ENCODE data around the gene NENF.

Gene NENF

DNA sequence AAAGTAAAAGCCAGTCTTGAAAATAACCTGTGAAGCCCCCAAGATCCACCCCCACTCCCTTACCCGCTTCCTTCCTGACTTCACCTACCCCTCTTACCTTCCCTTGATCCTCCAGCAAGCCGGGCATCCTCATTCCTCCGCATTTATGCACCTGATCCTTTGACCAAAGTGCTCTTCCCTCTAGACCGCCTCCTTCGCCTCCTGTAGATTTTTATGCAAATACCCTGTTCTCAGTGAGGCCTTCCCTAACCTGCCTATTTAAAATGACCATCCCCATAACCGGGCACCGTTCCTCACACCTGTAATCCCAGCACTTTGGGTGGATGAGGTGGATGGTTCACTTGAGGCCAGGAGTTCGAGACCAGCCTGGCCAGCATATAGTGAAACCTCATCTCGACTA, 1.1 kb upstream of the NENF start:
- no peak for DNase-seq (ENCODE audit: low spot score)

DNA sequence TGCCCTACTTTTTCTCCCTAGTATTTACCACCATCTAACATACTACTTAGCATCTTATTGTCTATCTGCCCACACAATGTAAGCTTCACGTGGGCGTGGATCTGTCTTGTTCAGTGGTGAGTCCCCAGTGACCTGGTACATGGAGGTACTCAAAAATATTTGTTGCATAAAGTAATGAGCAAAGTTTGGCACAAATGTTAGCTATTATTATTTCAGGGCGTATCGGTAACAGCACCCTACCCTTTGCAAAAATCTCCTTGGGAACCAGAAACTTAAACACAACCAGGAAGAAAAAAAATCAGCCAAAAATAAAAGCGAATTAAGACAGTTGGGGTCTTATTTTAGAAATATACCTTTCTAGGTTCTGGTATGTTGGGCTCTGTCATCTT, 454 bp upstream of the NENF start:
- DNase-seq (ENCODE audit: low spot score): no peak

DNA sequence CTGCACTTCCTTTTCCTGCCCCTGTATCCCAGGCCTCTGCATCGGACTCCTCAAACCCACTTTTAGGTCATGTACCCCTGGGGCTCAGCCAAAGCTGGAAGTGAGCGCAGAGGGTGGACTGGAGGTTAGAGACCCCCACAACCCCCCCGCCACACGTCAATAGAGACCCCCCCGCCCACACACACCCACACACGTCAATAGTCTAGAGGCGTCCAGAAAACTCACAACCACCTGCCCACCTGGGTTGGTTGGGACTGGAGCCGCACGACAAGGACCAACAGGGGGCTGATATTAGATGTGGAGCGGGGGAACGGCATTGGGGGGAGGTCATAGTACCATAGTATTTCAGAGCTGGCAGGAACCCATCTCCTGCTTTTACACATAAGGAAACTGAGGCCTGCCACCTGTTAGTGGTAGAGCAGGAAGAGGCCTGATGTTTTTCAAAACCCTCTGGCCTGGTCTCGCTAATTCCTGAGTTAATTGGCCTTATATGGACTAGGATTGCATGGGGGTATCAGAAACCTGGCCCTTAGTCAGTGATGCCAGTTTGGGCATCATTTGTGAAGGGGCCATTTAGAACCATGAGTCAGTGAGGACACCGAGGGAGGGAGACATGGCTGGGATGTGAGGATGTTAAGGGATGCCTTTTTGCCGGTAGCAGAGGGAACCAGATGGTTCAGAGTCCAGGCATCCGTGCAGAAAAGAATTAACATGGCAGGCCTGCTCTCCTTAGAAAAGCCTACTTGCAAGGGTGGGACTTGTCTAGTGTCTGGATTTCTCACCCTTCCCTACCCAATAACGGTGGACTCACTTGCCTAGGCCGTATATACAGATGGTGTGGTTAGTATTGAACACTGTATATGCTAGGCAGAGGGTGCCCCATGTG, 1.1 kb downstream of the NENF start:
- no peak for DNase-seq (ENCODE audit: low spot score)

DNA sequence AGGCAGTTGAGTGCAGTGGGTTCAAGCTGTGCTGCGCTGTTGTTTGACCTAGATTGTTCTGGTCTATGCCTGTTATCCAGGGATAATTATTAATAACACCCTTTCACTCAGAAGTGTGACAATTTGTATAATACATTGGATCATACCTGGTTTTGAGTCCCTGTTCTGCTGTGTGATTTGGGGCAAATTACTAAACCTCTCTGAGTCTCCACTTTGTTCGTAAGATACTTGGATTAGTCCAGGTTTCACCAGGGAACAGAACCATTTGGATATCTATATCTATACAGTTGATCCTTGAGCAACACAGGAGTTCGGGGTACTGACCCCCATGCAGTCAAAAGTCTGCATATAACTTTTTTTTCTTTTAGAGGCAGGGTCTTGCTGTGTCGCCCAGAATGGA, 2.3 kb downstream of the NENF start:
- DNase-seq (ENCODE audit: low spot score): no peak

DNA sequence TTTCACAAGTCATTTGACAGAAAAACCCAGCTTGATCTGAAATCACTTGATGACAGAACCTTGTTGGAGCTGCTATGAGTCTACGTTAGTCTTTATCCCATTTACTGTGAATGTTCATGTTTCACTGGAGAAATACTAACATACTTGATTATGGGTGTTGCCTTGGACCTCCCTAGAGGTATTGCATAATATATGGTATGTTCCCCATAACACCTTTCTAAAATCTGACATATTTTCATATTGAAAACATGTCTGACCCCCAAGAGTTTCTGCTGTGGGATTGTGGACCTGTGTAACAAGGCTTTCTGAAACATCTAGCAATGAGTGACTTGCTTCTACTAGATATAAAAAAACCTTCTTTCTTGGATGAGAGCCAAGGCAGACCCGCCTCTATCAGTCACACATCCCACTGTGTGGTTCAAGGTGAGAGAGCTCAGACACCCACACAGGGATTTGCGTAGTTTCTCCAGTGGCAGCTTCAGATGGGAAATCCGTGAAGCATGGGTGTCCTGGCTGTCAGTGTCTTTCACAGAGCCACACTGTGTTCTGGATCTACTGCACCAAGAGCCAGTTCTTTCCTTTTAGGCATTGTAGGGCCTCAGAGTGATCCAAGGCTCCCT, 4.6 kb downstream of the NENF start:
- DNase-seq (ENCODE audit: low spot score): no peak

DNA sequence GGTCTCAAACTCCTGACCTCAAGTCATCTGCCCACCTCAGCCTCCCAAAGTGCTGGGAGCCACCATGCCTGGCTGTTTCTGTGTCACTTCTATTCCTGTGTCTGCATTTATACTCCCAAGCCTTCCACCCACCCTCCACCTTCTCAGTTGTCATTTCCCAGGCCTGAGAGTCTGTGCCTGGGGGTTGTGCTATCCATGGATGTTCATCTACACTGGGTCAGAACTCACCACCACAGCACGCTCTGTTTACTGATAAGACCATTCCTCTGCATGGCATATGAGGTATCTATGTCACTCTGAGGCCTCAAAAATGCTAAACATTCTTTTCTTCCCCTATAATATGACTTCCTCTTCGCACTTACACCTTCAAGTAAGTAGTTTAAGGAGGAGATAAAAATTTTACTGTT, 6.1 kb downstream of the NENF start:
- DNase-seq (ENCODE audit: low spot score): no peak

DNA sequence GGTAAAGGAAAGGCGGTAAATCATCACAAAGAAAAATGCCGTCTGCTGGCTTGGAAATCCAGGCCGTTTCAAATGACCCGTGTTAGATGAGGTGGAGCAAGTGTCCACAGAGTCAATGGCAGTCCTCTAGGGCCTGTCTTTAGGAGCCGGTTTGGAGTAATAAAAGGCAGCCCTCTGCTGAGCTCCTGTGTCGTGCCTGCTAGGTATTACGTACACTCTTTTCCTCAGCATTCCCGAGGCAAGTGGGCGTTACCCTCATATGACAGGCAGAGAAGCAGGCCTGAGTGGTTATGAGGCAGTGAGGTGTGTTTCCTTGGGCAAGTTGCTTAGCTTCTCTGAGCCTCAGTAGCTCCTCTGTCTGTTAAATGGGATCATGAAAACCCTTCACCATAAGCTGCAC, 7.7 kb downstream of the NENF start:
- no peak for DNase-seq (ENCODE audit: low spot score)

DNA sequence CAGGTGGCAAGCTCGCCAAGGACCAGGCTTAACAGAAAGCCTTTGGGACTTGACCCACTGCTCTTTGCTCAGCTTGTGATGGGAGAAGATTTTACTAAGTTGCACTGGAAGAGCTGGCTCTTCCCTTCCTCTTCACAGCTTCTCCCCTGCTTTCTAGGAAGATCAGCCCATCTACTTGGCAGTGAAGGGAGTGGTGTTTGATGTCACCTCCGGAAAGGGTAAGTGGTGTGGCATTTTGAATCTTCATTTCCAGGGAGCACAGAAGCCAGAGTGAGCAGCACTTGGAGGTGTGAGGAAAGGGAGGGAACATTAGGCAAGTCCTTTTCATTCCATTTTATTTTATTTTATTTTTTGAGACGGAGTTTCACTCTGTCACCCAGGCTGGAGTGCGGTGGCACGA, 9.7 kb downstream of the NENF start:
- no peak for DNase-seq (ENCODE audit: low spot score)

DNA sequence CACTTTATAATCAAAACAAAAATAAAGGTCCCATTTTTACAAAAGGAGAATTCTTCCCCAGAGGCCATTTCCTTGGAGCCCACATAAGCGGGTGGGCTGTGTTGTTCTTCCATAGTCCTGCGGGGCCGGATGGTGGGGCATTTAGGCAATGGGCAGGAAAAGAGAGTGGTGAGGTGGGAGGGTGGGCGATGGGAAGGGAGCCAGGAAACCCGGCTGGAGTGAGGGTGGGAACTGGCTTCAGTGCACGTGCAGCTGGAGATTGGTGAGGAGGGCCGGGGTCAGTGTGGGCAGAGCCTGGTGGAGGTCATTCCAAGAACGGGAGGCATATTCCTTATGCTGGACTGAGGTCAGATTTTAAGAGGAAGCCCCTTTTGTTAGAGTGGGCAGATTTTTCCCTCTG, 13.6 kb downstream of the NENF start:
- DNase-seq (ENCODE audit: low spot score): no peak

DNA sequence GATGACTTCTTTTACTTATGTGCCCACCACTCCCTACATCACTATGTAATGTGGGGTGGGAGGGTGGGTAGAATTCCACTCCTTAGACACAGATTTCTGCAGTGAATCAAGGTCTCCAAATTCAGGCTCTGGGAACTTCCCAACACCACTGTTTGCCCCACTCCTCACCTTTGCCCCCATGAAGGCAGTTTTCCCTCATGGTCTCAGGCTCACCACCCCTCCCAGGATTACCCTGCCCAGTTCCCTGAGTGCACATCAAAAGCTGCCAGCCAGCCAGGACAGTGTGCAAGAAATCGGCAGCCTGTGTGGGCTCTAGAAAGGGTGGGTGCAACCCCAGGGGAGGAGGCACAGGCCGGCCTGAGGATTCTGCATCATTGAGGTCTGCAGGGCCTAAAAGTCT, 14.8 kb downstream of the NENF start:
- DNase-seq (ENCODE audit: low spot score): no peak

DNA sequence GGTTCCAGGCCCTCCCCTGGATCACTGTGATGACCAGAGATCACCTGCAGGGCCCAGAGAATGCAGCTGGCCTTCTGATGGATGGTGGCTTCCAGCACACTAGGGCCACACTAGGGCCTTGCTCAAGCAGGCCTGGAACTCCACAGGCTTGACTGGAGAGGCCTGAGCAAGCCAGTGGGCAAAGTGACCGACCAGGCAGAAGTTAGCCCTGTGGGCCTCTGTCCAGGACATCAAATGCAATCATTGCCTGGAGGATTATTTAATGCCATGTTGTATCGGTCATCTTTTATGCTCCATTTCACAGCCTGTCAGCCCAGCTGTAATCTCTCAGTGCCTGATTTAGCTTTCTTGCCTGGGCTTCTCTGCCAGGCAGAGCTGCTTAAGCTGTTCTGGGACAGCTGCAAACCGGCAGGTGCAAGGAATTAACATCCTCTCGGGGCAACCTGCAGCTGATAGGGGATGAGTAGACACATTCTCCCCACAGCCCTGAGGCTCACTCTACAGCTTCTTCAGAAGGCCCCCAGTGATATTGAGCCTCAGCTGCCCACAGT, 17.7 kb downstream of the NENF start:
- DNase-seq (ENCODE audit: low spot score): no peak

DNA sequence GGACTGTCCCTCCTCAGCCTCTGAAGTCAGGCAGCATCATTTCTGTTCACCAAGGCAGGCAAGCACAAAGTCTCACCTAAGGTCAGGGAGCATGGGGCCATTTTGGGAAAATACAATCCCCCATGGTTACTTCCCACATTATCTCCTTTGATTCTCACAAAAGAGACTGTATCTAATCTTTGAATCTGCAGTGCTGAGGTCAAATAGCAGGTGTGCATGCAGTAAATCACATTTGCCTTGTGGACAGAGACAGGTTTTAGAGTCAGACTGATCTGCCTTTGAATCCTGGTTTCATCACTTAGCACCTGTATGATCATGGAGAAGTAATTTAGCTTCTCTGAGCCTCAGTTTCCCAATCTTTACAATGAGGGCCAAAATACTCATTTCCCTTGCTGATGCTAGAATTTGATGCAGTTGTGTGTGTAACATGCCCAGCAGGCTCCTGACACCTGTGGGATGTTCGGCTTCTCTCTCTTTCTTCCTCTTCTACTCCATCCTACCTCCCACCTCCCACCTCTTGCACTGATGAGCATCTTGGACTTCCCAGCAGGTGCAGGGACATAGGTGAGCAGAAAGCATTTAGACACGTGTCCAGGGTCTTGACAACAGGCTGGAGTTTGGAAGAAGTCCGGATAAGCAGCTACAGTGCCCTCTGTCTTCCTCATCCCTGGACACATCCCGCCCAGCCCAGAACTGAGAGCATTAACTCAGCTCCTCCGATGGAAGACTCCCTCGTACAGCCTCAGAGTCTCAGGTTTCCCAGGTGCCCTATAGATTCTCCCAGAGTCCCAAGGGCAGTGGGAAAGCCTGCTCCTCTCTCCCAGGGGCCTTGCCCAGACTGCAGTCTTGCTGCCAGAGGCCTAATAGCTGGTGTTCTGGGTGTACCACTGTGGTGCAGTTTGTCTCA, 18.9 kb downstream of the NENF start:
- no peak for DNase-seq (ENCODE audit: low spot score)

DNA sequence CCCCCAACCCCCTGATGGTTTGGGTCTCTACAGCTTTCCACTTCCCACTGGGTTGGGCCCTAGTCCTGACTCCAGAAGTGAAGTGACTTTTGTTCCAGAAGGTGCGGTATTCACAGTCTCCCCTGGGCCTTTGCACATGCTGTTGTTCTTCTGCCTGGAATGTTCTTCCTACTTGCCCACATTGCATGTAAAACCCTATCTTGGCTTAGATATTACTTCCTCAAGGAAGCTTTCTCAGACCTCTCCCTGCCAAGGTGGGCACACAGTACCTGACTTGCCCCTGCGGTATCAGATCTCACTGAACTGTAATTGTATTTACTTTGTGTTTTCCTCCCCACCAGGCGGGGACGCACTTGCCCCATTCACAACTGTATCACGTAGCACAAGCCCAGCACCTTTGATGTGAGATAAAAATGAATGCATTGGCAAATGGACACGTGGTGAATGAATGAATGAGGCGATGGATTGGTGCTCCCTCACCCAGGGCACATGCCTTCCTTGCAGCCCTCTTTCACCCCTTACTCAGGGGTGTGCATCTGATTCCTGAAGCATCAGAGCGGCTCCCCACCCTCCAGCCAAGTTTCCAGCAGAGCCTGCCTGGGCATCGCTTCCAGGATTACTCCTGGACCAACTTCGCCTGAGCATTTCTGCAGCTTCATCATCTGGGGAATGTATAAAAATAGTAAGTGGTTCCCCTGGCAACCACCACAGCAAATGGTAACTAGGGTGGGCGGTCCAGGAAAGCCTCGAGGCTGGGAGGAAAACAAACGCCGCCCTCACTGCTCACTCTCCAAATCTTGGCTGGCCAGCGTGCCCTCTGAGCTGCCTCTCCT, 19.8 kb downstream of the NENF start:
- no peak for DNase-seq (ENCODE audit: low spot score)

DNA sequence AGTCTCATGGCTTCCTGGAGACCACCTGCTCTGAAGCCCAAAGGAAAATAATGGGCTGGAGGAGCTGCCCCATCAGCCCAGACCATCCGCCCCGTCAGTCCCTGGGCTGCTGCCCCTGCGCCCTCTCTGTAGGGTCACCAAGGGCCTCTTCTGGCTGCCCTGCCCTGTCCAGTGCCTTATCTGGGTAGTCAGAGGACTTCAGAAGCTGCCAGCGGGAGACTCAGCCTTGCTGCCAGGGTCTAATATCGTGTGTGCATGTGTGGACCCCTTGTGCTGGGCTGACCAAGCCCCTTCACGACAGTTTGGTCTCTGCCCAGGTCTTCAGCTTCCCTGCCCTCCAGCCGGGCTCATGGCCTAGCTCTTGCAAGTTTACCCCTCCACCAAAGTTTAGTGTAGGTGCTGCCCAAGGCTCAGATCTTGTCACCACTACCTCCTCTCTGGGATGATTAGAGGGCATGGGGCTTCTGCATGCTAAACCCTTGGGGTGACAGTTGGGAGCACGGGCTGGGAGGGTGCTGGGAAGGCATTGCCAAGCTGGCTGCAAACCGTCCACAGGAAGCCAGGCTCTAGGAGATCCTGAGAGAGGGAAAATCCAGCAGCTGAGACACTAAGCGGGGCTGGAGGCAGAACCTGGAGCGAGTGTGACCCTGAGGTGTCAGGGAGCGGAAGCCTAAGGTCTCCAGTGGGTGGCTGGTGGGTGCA, 20.6 kb downstream of the NENF start:
- DNase-seq (ENCODE audit: low spot score): no peak

DNA sequence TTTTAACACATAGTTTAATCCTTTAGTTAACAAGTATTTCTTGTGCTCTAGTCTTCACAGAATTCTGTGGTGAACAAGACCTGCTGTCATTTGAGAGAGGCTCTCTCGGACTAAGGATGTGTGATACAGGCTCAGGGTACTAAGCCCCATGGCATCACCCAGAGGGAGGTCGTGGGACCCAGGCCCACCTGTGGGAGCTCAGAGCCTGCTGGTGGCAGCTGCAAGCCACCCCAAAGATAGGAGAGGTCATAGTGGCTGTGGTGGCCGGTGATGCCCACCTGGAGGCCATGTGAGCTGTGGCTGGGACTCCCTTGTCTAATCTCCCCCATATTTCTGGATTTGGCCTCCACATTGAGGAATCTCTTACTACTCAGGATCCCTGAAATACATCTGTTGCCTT, 22.0 kb downstream of the NENF start:
- no peak for DNase-seq (ENCODE audit: low spot score)

DNA sequence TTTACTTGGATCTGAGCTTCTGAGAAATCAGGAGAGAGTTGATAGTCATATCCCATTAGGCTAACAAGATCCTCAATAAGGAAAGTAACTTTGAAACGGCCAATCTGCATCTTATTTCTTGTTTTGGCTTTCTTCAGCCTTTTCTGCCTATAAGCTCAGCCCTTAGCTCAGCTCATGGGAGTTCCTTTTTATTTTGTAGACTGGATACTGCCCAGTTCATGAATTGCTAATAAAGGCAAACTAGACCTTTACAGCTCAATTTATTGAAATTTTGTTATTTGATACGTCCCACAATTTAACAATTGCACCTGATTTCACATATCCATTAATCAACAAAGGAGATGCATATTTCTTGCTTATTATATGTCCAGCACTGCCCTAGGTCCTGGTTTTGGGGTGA, 22.7 kb downstream of the NENF start:
- DNase-seq (ENCODE audit: low spot score): no peak

DNA sequence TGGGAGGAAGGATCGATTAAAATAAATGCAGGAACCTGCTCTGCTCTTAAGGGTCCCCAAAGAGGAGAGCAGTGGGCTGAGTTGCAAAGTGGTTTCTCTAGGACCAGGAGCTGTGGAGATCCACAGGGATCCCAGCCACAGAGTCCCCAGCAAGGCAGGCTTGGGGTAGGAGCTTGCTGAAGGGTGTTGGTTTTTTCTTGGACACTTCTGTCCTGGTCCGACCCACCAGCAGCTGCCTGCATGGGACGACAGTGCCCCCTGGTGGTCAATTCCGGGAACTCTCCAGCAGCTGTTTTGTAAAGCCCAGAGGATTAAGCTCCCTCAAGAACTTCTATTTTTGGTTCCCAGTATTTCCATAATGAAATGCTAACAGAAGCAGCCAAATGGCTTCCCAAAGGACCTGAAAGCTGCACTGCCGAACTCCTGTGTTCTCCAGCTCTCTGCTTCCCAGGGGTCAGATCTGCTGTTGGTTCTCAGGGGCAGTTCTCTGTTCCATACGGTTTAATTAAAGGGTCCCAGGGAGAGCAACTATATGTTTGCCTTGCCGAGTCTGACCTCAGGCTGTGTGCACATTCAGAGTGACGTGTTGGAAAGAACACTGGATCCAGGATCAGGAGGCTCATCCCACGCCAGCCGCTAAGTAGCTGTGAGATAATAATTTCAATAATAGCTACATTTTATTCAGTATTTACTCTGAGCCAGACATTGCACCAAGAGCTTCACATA, 23.2 kb downstream of the NENF start:
- peak; percentile 83 for DNase-seq (ENCODE audit: low spot score)

DNA sequence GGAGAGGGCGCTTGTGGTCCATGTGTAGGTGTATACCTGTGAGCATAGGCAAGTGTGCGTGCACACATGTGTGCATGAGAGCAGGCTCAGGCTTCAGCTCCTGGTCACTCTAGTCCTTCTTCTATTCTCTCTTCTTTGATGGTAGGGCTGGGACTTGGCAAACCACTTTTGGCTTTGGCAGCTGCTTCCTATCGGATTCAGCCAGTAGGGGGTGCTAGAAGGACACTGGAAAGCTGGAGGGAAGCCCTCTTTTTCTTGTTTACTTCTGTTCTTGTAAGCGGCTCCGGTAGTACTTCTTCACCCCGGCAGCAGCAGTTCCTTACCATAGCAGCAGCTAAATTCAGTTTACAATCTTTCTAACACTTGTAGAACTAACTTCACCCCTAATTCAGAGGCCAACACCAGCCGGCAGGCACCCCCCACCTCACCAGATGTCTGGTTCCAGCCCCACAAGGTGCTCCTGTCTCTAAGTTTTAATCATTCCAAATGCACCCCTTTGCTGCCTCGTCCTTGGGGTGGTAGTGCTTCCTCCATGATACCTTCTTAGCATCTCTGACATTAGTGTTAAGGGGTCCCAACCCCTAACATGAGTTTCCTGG, 25.1 kb downstream of the NENF start:
- DNase-seq (ENCODE audit: low spot score): peak; percentile 58

DNA sequence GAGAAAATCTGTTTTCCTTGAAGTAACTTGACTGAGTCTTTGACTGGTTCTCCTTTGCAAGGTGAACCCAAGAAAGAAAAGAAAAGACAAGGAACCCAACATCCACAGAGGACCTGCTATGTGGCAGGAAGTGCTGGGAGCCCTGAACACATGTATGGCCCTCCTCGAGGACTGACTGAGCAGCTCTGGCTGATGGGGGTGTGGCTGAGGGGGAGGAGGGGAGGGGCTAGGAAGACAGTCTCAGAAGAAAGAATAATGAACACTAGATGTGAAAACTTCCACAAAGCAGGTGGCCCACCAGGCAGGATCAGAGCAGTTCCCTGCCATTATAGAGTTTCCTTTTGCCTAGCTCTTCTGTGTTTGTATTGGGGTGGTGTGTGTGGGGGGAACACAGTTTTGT, 26.1 kb downstream of the NENF start:
- DNase-seq (ENCODE audit: low spot score): no peak

DNA sequence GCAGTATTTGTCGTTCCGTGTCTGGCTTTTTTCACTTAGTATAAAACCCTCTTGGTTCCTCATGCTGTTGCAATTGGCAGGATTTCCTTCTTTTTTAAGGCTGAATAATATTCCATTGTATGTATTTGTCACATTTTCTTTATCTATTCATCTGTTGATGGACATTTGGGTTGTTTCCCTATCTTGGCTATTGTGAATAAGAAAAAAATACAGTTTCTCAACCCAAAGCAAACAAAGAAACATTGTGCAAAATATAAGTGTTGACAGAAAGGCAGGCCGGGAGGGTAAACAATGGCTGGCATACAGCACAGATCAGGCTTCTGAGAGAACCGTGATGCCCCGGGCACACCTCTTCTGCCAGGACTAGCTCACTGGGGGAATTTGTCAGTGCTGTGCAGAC, 26.9 kb downstream of the NENF start:
- DNase-seq (ENCODE audit: low spot score): no peak

All from HuH-7 (cell line).